ENCODE measurements around the gene DIPK1B.

The DIPK1B gene

DNA sequence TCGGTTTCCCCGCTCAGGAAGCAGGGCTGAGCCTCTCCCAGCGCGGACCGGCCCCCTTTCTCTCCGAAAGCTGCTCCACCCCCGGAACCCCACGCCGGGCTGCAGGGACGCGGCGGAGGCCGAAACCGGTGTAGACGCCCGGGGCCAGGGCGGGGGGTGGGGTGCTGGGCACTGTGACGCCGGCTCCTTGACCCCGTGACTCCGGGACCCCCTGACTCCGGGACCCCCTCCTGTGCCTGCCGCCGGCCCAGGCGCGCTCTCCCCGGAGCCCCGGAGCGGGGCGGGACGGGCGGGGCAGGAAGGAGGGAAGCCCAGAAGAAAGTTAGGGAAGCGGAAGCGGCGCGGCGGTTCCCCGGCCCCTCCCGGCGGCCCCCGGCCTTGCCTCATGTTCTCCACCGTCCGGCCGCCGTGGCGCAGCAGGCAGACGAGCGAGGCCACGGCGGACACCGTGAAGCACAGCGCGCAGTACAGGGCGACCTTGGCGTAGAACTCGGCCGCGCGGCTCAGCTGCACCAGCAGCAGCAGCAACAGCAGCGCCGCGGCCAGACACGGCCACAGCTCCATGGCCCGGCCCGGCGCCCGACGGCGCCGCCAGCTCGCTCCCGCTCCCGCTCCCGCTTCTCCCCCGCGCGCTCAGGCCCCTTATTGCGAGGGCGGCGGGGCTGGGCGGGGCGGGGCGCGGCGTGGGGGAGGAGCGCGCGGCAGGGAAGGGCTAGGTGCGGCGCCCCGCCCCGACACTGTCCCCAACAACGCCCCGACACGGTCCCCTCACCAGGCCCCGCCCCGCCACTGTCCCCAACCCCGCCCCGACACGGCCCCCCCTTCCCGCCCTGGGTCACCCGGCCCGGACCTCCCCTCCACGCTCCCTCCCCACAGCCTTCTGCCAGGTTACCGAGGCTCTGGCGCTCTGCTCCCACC is 25.3 kb upstream of the DIPK1B start, which contains the start of gene AGPAT2:
Gene AGPAT2 (minus strand): TSS at position 664 of the 918 bp plus-strand sequence. CDS start 100 bp downstream, at position 564.
- DNase-seq (ENCODE audit: low spot score), result peak; percentile 87

DNA sequence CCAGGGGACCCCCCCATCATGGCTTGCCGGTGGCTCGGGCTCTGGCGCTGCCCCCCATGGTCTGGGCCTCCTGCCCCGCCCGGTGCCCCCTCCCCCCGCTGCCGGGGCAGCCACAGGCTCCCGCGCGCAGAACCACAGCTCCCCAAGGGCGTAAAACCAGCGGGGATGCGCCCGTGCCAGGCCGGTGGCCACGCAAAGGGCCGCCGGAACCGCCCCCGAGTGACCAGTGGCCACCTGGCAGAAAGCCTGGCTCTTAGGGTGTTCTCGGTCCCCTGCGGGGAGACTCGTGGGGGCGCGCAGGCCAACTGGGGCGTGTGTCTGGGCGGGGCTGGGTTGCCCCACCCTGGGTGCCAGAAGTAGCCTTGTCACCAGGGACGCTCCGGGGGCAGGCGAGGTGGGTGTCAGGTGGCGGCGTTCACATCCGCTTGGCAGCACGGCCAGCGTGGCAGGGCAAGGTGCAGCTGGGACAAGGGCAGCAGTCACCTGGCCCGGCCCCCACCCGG is 24.6 kb upstream of the DIPK1B start:
- peak; percentile 63 for DNase-seq (ENCODE audit: low spot score)

DNA sequence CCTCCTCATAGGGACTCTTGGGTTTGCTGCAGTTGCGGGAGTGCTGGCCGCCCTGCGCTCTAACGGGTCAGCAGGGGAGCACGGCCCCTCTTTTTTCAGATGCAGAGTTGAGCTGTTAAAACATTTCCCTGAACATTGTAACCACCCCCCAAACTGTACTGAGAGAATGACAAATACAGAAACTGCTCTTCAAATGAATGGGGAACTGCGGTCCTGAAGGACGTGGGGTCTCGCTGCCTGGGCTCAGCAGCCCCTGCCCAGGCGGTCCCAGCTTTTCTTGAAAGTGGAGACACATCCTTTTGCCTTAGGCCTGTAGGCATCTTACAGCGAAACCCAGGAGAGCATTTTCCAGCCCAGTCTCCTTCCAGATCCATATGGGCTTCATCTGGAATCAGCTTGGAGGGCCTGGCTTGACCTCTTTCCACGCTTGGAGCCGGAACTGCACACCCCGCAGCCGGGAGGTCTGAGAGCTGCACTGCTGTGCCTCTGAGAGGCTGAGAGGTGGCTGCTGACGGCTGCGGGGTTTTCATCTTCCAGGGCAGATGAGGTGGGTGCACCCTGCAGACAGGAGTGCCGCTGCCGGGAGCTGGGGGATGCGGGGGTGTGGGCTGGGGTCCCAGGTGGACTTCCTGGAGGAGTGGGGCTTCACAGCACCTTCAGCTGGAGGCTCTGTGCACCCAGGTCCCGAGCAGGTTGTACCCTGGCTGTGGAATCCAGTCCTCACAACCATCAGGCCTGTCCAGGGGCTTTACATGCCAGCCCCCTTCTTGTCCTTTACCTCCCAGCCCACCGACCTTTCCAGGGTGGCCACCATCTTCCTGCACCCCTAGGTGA is 23.9 kb upstream of the DIPK1B start:
- no peak for DNase-seq (ENCODE audit: low spot score)

DNA sequence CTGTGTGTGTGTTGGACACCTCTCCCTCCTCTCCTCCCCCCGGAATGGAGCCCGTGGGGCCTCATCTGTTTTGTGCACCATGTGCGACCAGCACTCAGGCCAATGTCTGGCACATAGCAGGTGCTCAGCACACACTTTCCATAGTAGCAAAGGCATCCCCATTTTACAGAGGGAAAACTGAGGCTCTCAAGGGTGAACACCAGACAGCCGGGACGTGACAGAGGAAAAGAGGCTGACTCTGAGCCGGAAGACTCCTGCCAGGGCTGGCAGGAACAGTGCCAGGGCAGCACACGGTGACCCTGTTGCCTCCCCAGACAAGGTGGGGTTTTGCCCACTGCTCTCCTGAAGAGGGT is 23.3 kb upstream of the DIPK1B start:
- DNase-seq (ENCODE audit: low spot score), result no peak

DNA sequence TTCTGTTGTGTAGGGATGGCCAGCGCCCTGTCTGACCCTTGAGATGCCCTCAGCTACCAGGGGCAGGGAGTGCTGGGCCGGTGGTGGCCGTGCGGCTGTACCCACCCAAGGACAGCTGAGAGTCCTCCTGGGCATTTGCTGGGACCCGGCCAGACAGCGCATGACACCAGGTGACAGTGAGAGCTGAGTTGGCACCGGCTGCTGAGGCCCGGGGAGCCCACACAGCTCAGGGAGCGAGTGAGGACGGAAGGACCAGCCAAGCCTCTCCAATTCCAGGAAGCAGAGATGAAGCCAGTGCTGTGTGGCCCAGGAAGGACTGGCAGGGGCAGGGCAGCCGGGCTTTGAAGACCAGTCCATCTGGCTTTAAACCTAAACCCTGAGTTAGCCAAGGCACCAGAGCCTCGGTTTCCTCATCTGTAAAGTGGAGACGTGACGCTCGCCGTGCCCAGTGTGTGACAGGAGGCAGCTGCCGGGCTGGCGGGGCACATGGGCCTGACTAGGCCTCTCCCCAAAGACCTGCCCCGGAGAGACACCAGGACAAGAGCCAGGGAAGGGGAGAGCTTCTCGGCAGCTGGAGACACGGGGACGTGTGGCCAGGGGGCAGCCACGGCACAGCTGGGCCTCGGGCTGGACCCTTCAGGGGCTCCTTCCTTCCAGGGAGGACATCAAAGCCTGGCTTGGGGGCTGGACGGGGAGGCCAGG is 22.1 kb upstream of the DIPK1B start:
- DNase-seq (ENCODE audit: low spot score), result no peak

DNA sequence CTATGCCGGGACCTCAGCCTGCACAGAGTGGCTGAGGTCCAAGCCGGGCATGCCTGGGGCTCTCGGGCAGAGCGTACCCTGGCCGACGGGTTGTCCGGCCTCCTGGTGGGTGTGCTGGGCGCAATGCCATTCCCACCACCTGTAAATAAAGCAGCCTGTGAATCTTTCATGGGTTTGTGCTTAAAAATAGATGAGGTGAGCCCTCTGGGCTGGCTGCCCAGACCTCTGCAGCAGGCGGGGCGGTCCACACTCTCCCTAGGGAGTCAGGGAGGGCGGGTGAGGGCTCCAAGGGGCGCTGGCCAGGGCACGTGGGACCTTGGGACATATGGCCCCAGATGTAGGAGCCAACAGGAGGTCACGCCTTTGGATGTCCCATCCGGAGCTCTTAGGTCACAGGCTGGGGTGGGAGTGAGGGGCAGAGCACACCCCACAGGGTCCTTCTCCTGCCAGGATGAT is 21.5 kb upstream of the DIPK1B start:
- DNase-seq (ENCODE audit: low spot score), result no peak

DNA sequence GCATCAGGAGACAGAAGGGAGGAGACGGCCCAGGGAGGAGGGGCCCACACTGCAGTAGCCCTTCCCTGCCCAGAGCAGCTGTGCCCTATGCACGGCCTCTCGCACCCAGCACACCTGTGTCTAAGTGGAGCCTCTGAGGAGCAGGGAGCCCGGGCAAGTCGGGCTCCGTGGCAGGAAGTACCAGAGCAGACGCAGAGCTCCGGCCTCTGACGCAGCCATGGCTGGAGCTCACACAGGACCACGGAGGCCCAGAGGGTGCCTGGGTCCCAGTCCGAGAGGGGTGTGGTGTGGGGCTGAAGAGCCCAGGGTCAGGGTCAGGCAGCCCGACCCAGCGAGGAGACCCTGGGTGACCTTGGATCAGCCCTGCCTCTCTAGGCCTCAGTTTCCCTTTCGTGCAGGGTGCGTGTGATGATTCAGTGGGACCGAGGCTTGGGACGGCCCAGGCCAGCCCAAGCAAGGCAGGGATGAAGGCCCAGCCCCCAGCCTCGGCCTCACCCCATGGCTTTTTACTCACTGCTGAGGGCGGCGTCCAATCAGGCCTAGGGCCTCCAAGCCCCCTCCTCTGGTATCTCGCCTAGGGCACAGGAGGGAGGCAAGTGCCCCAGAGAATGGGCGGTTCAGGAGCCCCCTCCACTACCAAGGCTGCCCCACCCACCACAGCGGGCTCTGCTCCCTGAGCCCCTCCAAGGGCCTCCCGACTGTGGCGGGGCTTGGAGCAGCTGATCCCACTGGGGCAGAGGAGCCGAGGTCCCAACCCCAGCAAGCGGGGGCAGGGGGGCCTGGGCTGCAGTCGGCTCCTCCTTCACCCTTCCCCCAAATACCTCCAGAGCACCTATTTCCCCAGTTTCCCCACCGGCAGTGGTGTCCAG is 20.8 kb upstream of the DIPK1B start:
- DNase-seq (ENCODE audit: low spot score), result no peak

DNA sequence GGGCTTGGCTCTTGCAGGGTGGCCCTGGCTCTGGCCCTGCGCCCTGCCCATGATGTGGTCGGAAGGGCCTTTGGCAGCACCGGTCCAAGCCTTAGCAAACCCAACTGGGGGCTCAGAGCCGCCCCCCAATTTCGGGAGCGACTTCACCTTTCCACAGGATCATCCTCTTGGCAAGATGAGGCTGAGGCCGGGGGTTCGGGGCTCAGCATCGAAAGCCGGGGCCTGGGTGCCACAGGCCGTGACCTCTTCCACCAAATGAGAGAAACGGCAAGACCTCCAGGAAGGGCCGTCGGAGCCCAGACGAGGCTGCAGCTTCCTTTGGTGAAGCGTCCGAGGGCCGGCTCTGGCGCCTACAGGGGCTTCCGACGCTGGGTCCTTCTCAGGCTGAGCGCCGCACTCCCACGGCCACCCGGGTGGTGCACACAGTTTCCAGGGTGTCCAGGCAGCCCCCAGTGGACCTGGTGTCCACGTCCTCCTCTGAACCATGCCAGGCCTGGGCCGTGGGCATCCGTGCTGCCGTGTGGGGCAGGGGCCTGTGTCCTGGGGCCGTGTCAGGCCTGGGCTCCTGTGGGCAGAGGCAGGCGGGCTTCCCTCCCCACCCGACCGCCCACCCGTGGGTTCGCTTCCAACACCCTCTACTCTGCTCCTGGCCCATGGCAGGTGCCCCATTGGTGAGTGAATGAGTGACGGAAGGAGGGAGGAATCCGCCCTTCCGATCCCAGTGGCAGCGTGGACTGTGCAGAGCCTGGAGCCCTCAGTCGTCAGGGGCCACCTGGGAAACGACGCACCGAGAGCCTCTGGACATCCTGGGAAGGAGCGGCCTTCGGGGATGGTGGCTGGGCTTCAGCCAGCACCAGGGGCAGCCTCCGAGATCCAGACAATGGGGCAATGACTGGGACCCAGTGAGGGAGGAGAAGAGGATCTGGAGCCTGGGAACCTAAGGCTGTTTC is 19.9 kb upstream of the DIPK1B start:
- DNase-seq (ENCODE audit: low spot score), result no peak

DNA sequence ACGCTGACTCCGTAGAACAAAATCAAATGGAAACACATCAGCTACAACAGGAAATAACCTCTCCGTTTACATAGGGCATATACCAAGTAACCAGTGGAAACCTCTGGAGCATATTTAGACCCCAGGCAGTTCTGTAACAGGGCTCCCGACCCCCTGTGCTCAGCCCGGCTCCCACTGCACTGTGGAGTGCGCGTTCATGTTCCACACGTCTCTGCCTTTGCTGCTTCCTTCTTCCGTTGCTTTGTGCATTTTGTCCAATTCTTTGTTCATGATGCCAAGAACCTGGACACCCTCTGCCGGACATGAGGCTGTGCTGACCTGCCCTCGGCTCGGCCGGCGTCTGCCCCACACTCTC is 19.3 kb upstream of the DIPK1B start:
- DNase-seq (ENCODE audit: low spot score), result no peak

DNA sequence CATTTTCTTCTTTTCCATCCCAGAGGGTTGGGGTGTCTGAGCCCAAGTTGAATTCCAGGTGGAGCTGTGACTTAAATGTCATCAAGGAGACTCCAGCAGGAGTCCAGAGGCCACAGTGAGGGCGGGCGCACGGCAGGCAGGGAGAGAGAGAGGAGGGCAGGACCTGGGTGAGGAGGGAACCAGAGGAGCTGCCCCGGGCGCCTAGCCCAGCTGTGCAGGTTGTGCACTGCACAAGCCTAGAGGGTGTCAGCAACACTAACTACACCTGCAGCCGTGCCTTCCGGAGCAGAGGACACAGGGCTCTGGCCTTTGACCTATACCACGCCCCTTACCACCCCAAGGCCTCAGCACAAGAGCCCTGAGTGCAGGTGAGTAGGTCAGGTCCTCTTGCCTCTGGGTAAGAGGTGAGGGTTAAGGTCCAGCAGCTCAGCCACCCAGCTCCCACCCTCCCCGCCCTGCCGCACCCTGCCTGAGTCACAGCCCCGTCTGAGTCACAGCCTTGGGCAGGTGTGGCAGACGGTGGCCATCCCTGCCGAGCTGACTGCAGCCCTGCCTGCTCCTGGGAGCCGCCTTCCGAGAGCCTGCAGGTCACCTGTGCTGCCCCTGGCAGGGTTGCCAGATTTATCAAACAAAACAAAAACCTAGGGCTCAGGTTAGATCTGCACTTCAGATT is 18.7 kb upstream of the DIPK1B start:
- DNase-seq (ENCODE audit: low spot score), result peak; percentile 59

DNA sequence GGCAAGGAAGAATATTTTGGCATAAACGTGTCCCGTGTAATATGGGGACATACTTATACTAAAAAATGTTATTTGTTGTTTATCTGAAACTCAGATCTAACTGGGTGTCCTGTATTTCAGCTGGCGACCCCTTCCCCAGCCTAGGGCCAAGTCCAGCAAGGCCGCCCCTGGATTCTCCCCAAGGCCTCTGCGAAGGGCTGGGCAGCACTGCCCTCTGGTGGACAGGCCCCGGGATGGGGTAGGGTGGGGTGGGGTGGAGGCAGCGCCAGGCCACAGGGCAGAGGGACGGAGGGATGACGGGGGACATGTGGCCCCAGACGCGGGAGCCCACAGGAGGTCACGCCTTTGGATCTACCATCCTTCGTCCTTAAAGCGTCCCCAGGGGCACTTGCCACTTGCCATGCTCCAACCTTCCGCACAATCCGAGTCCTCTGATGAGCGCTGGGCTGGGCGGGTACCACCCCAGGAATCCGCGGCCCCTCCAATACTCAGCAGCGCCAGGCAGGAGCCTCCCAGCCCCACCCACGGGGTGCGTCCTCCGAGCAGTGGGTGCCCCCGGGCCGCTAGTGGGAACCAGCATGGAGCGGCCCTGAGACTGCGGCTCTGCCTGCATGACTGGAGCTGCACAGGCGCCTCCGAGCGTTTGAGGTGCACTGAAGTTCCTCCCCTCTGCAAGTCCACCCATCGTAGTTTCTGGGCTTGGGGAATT is 18.1 kb upstream of the DIPK1B start:
- peak; percentile 92 for DNase-seq (ENCODE audit: low spot score)

DNA sequence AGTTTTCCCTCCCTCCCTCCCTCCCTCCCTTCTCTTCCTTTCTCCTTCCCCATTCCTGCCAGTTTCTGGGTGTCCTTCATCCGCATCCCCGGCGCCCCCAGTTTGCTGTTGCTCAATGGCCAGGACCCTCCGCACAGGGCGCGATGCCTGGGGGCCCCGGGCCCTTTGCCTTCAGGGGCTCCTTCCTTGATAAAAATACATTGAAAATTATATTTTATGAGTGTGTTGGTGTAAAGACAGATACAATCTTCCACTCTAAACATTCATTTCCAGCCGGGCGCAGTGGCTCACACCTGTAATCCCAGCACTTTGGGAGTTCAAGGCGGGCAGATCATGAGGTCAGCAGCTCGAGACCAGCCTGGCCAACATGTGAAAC is 17.5 kb upstream of the DIPK1B start:
- no peak for DNase-seq (ENCODE audit: low spot score)

DNA sequence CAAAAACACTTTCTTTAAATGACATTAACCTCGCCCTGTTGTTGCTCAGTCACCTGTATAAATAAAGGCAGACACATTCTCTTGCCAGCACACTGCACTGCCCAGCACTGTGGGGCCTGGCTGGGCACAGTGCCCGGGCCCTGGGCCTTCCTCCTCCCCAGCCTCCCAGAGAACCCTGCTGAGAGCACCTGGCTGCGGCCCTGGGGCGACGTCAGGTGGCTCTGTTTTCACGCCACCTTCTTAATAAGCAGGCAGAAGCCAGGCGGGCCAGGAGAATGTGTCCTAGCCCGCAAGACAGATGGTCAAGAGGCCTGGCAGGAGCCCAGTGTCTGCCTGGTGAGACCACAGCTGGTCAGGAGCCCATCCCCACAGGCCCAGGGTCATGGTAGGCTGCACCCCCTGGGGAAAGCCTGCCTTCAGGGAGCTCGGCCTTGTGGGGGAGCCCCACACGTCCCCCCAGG is 16.9 kb upstream of the DIPK1B start:
- DNase-seq (ENCODE audit: low spot score), result no peak

DNA sequence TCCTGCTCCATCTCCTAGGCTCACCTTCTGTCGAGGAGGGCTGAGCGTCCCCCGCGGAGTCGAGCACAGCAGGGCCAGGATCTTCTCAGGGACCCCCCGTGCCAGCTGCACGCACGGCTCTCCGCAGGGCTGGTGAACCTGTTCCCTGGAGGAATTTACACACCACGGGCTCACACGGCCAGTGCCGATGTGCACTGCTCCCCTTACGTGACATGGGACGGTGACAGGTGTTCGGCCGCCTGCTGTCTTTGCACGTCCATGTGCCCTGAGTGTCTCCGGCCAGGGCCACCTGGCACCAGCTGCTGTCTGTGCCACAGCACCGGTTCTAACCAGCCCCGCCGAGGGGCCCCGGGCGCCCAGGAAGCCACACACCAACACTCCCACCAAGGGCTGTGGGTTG is 16.4 kb upstream of the DIPK1B start:
- no peak for DNase-seq (ENCODE audit: low spot score)

DNA sequence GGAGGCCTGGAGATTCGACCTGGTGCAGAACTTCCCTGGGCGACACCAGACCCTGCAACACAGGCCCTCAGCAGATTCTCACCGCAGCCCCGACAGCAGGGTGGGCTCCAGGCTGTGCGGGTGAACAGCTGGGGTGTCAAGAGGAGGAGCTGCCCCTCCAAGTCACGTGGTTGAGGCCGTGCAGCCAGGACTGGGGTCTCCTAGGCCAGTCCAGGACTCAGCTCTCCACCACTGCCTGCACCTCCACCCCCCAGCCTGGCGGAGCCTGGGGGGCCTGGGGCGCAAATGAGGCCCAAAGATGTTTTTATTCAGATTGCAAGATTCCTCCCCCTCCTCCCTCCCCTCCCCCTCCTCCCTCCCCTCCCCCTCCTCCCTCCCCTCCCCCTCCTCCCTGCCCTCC is 15.9 kb upstream of the DIPK1B start:
- no peak for DNase-seq (ENCODE audit: low spot score)

DNA sequence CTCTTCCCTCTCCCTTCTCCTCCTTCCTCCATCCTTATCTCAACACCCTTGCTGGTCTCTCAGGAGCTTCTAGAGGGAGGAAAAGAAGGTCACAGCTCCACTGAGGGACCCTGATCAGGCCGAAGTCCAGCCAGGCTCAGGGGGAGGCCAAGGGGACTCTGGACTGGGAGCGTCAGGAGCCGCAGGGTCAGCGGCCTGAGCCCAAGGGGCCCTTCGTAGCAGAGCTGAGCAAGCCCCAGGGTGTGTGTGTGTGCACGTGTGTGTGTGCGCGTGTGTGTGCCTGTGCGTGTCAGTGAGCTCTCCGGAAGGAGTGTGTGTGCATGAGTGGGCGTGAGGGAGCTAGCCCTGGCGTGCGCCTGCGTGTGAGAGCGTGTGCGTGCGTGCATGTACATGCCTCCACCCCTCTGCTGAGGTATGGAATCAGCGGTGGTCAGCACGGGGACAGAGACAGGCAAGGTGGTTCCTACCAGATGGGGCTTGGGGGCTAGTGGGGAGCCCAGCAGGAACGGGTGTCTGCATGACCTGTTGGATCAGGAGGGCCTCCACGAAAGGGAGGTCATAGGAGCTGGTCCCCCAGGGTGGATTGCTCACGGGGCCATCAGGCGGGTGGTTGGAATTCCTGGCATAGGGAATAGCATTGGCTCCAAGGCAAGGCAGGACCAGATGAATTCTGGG is 15.1 kb upstream of the DIPK1B start:
- no peak for DNase-seq (ENCODE audit: low spot score)

DNA sequence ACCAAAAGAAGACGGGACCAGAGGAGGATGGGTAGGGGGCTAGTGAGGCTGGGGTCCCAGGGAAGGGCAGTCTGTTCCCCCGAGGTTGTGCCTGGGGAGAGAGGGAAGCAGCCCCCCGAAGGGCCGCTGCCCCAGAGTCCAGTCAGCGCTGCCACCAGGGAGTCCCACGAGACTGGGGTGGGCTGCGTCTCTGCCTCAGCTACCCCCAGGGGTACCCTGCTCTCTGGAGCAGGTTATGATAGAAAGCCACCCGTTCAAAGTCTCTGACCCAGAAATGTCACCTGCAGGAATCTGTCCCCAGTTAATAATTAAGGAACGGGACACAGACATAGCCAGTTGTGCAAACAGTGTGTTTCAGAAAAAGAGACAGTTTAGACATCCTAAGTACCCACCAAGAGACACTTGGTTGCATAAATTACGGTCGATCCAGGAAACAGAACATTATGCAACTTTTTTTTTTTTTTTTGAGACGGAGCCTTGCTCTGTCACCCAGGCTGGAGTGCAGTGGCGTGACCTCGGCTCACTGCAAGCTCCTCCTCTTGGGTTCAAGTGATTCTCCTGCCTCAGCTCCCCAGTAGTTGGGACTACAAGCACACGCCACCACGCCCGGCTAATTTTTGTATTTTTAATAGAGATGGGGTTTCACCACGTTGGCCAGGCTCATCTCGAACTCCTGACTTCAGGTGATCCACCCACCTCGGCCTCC is 14.4 kb upstream of the DIPK1B start:
- DNase-seq (ENCODE audit: low spot score), result no peak

Data from iPS-NIHi11 (cell line).